Thoracic aorta (tissue), 2 donors: Measurements from ENCODE around the gene LCP1. TPM values are rescaled to one million over a fixed set of nuclear protein-coding genes. Genes with fewer than 3 reads are reported as not detected.

Experiments used
- ATAC-seq: fragments of 150-250 bp; one replicate; pipeline ENCODE4 v1.8.0; 2017; ENCODE audit warnings: low read depth; ENCODE audit not compliant: insufficient number of reproducible peaks, low FRiP score
- DNase-seq: peaks from one replicate; pipeline ENCODE4 v3.0.0-alpha.2; 2020; ENCODE audit warnings: low spot score
- H3K27ac ChIP-seq, 2 donors: fragments of 200-600 bp; sonication (generic); 1 replicate in 1 of 2; 2 replicates in 1 of 2; pipeline ENCODE4 v1.5.1; 2016; ENCODE audit warnings: mild to moderate bottlenecking in 2 of 2, moderate library complexity in 2 of 2
- H3K27me3 ChIP-seq: fragments of 200-600 bp; sonication (generic); replicated peaks from 2 replicates; pipeline ENCODE4 v1.6.0; 2016; ENCODE audit warnings: mild to moderate bottlenecking; ENCODE audit not compliant: insufficient read depth
- H3K36me3 ChIP-seq: fragments of 200-600 bp; sonication (generic); one replicate; pipeline ENCODE4 v1.5.1; 2016
- H3K4me1 ChIP-seq, 2 donors: fragments of 200-600 bp; sonication (generic); 1 replicate in 1 of 2; 2 replicates in 1 of 2; pipeline versions ENCODE4 v1.5.1 to v1.6.0; 2016; ENCODE audit warnings: low read depth in 2 of 2, mild to moderate bottlenecking in 1 of 2; ENCODE audit not compliant: control insufficient read depth in 1 of 2
- H3K4me3 ChIP-seq: fragments of 200-600 bp; sonication (generic); 2 replicates; pipeline ENCODE4 v1.5.1; 2016; ENCODE audit warnings: mild to moderate bottlenecking
- H3K9me3 ChIP-seq: fragments of 200-600 bp; sonication (generic); 2 replicates; pipeline ENCODE4 v1.5.1; 2016
- total RNA-seq, 2 donors: library from RNA; depleted of rRNA; stranded (reverse); fragments of >200 nt; gene quantifications; one replicate each; pipeline versions ENCODE4 v1.1.0 to v1.2.3, GENCODE V29; 2016
- TF ChIP-seq, protein P1 (sequence below): fragments of 200-600 bp; sonication (generic); IDR thresholded peaks from one replicate; pipeline ENCODE4 v1.5.1; 2019; ENCODE audit warnings: antibody characterized with exemption

Gene LCP1
- total RNA-seq, 2 donors from 2014 or later, result 61.7 to 66.3 TPM

DNA sequence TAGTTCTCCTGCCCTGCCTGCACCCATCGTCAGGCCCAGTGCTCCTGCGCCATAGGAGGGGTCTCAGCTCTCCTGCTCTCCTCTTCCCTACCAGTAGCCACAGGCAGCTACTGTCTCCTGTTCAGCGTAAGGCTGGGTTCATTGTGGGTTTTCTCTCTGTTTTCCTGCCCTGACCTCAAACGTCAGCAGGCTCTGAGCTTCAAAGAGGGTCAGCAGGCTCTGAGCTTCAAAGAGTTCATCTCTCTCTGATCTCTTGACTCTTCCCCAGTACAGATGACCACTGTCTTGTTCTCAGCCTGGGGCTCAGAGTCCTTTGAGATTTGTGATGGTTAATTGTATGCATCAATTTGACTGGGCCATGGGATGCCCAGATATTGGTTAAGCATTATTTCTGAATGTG lies 72.5 kb downstream of the LCP1 start:
- Histone ChIP-seq H3K4me1 (no peaks in the 10 kb centered on the region), H3K27ac (no peak overlapping the region), H3K4me3 (no peak overlapping the region), H3K27me3 (no peaks in the 10 kb centered on the region), H3K9me3 (no peaks in the 10 kb centered on the region), H3K36me3 (no peaks in the 10 kb centered on the region)
- TF ChIP-seq, protein P1, sequence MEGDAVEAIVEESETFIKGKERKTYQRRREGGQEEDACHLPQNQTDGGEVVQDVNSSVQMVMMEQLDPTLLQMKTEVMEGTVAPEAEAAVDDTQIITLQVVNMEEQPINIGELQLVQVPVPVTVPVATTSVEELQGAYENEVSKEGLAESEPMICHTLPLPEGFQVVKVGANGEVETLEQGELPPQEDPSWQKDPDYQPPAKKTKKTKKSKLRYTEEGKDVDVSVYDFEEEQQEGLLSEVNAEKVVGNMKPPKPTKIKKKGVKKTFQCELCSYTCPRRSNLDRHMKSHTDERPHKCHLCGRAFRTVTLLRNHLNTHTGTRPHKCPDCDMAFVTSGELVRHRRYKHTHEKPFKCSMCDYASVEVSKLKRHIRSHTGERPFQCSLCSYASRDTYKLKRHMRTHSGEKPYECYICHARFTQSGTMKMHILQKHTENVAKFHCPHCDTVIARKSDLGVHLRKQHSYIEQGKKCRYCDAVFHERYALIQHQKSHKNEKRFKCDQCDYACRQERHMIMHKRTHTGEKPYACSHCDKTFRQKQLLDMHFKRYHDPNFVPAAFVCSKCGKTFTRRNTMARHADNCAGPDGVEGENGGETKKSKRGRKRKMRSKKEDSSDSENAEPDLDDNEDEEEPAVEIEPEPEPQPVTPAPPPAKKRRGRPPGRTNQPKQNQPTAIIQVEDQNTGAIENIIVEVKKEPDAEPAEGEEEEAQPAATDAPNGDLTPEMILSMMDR, result no peak
- ATAC-seq (no peak), DNase-seq (no peak)

DNA sequence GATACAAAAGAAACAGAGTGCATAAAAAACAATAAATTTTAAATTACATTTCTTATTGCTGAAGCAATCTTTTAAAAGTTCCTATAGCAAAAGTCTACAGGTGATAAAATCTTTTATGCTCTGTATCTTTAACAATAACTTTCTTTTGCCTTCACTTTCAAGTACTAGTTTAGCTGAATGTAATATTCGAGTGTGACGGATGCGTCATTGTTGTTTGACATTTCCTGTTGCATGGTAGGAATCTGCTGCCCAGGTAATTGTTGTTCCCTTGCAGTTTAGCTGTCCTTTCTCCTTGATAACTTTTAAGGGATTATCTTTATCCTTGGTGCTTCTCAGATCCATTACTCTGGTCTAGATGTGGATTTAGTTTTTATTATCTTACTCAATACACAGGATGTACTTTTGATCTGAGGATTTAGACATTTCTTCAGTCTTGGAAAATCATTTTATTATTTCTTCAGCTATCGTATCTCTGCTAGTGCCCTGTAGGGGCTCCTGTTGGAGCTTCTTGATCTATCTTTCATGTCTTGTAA lies 75.1 kb downstream of the LCP1 start:
- no peaks in the 10 kb centered on the region for H3K27me3 ChIP-seq
- TF ChIP-seq, protein P1, result no peak
- ATAC-seq (no peak), DNase-seq (no peak)
- H3K27ac ChIP-seq, result no peak overlapping the region
- no peaks in the 10 kb centered on the region for H3K9me3 ChIP-seq
- no peak overlapping the region for H3K4me3 ChIP-seq
- H3K36me3 ChIP-seq, result no peaks in the 10 kb centered on the region
- H3K4me1 ChIP-seq, result peaks cover 3 to 11% of the 10 kb centered on the region in 2 donors

DNA sequence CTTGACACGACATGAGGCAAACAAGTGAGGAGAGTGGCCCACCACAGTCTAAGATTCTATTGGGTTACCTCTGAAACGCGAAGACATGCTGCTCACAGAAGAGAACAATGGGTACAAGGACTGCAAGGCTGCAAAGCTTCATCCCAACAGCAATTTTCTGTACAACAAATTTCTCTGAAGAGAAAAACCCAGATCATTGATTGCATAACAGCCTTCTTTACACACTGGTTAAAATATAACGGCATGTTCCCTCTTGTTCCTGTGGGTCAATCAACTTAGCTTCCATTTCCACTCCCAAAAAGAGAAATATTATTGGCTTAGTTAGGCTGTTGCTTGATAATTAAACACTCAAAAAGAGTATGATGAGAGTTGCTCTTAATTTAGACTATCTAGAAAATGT lies 77.1 kb downstream of the LCP1 start, which contains the start of gene CPB2:
Gene CPB2 (minus strand): TSS at position 166 of the 400 bp plus-strand sequence. CDS start 24 bp downstream, at position 142.
- no peaks in the 10 kb centered on the region for H3K27me3 ChIP-seq
- no peak within 1 kb of the TSS for H3K4me3 ChIP-seq
- H3K9me3 ChIP-seq, result no peaks in the 10 kb centered on the region
- TF ChIP-seq, protein P1, result no peak
- peaks cover 3 to 21% of the 10 kb centered on the region in 2 donors for H3K4me1 ChIP-seq
- DNase-seq (no peak), ATAC-seq (no peak)
- H3K27ac ChIP-seq, result no peak within 1 kb of the TSS
- H3K36me3 ChIP-seq, result no peaks in the 10 kb centered on the region

DNA sequence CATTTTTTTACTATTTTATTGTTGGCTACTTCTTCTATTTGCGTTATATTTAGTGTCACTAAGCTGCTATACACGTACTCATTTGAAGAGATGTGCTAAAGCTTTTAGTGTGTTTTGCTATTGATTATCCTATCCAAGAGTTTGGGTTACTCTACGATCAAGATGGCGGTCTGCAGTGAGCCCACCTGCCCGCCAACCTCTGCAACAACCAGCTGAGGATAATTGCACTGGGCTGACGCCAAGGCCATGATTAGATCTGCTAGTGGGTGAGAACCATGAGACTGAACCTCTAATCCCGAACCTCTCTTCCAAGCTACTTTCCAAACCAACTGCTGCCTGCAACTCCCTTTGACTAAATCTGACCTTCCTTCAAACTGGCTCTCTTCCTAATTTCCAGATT lies 78.9 kb downstream of the LCP1 start:
- Histone ChIP-seq H3K27me3 (no peaks in the 10 kb centered on the region), H3K4me1 (peaks cover 3 to 21% of the 10 kb centered on the region in 2 donors), H3K4me3 (no peak overlapping the region), H3K27ac (no peak overlapping the region), H3K9me3 (no peaks in the 10 kb centered on the region), H3K36me3 (no peaks in the 10 kb centered on the region)
- ATAC-seq (no peak), DNase-seq (no peak)
- TF ChIP-seq, protein P1, result no peak

DNA sequence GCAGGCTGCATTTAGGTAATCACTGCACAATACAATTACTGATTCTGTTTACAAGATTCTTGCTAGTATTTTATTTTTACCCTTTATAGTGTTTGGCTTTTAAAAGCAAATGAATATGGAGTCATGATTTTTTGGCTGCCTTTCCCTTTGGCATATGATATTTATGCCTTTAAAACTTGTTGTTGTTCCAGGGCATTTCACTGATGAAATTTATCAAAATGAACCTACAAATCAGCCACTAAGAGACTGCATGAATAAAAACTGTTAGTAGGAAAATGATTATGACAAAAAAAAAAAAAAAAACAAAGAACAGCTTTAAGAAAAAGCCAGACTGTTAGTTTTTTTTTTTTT lies 79.7 kb downstream of the LCP1 start:
- TF ChIP-seq, protein P1, result no peak
- Histone ChIP-seq H3K36me3 (no peaks in the 10 kb centered on the region), H3K9me3 (no peaks in the 10 kb centered on the region), H3K4me3 (no peak overlapping the region), H3K27ac (no peak overlapping the region), H3K27me3 (no peaks in the 10 kb centered on the region), H3K4me1 (peaks cover 3 to 21% of the 10 kb centered on the region in 2 donors)
- no peak for DNase-seq
- no peak for ATAC-seq
